HG03060 (cell line): Measurements from ENCODE around the gene ACVR2A.

Source experiments
- ATAC-seq: cut with Tn5 transposase; IDR thresholded peaks from one replicate; pipeline ENCODE4 v1.9.1; 2021; ENCODE audit warnings: low read depth, moderate number of reproducible peaks; ENCODE audit not compliant: unreplicated experiment

Gene ACVR2A

GRCh38 chr2:147854557-147855134 lies 9.8 kb downstream of the ACVR2A start:
- no peak for ATAC-seq

- no peak for ATAC-seq
Observed at GRCh38 chr2:147855316-147855715, 10.5 kb downstream of the ACVR2A start.

DNA sequence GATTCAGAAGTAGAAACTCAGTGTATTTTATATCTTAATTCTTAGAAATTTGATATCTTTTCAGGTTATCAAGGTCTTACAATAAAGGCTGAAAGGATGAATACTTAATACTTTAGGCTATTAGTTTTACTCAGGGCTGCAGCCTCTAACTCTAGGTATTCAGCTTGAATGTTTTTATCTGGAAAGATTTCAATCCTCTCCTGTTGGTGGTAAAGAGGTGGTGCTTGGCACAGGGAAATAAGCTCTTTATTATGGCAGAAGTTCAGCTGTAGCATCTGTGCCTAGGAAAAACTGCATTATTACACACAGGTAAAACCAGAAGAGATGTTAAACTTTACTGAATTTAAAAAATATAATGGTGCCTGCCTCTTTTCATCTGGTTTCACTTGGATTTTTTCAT lies 11.1 kb downstream of the ACVR2A start:
- no peak for ATAC-seq

GRCh38 chr2:147860009-147860408 lies 15.2 kb downstream of the ACVR2A start:
- no peak for ATAC-seq

DNA sequence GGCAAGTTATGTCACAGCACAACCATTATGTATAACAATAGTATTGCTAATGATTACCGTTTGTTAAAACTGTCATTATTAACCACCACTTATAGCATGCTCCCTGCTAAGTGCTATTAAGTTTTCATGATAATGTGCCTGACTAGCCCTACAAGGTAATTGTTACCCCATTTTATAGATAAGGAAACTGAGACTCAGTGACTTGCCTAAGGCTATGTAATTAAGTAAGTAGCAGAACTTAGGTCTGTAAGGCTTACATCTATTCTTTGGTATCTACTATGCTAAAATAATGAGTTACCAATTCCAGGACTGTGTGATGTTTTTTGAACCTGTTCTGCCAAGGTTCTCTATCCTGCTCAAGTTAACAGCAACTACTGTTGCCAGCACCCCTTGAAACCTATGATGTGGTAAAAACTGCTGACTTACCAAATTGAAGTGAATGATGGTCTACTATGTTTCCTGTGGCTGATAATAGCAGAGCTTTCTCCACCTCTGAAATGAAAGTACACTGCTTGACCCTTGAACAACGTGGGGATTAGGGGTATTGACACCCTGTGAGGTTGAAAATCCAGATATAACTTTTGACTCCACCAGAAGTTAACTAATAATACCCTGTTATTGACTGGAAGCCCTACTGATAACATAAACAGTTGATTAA lies 18.2 kb downstream of the ACVR2A start:
- ATAC-seq: no peak

DNA sequence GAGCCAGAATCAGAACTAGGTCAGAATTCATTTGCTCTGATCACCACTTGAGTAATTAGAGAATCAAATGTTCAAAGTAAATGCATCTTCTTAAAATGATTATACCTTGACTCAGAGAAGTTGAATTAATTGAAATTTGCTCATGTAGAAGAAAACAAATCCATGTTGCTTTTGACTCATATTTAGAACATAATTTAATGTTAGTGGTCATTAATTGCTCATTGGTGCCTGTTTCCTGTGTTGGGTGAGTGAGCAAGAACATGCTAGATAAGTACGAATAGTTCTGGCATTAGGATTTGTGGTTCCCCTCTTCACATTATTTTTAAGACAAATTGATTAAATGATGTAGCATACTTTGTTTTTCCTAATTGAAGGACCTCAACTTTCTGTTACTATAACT lies 19.0 kb downstream of the ACVR2A start:
- ATAC-seq: no peak

- ATAC-seq: no peak
Observed at GRCh38 chr2:147865560-147865959, 20.7 kb downstream of the ACVR2A start.

DNA sequence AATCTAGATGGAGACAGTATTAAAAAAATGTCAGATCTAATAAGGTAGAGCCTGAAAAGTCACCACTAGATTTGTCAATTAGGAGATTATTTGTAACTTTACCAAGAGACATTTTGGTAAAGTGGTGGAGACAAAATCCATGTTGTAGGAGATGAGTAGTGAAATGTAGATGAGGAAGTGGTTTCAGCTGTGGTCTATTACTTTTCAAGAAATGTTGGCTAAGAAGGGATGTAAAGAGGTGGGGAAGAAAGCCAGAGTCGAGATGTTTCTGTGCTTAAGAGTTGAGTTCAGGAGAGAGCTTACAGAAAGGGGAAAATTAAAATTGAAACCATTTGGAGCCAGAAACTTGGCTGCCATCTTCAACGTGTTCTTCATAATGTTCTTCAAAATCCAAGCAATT lies 22.2 kb downstream of the ACVR2A start:
- ATAC-seq: no peak

DNA sequence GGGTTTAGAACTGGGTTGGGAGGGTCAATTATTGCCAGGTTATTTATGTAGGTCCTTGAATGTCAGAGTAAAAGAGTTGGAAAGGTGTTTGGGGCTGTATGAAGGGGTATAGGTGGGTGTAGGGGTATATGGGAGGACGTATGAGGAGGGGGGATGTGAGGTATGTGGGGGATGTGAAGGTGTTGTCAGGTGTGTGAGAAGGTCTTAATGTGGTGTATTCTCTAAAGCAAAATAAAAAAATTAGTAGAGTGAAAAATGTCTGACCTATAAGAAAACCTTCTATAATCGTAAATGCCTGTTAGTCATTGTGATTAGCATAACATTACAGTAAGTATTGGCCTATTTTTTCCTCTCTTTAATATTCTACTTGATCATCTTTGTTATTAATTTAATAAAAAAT lies 25.1 kb downstream of the ACVR2A start:
- no peak for ATAC-seq

- ATAC-seq: no peak
Observed at GRCh38 chr2:147872967-147873366, 28.1 kb downstream of the ACVR2A start.

- ATAC-seq: no peak
Observed at GRCh38 chr2:147873859-147874483, 29.1 kb downstream of the ACVR2A start.

DNA sequence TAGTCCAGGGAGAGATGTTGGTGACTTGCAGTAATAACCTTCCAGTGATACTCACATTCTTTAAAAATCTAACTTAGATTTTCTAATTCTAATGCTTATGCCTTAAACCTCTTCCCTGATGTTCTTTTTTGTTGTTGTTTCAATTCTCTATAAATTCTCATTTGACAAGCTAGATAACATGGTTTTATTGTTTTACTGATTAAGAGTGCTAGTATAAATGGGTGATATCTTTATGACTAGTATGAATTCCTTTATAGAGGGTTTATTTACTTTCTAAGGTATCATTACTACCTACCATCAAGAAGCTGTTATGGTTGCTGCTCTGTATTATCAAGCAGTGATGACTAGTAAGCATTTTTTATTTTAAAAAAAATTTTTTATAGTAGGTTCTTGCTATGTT lies 35.0 kb downstream of the ACVR2A start:
- ATAC-seq: no peak

GRCh38 chr2:147882631-147883030 lies 37.8 kb downstream of the ACVR2A start:
- ATAC-seq: no peak

DNA sequence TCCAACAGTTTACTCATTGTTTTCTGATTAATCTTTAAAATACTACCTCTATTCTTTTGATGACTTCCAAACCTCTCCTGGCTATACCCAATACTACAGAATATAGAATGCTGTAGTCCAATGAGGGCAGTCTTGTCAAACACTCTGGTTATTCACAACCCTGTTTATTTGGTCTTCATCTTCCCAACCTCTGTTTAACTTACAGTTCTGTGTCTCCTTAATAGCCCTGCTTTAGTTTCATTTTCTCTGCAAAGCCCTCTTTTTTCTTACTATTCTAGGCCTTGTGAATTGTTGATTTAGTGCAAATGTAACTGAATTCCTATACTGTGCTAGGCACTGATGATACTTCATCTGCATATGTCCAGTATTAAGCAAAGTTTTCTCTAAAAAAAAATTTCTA lies 40.0 kb downstream of the ACVR2A start:
- ATAC-seq: no peak

- ATAC-seq: no peak
Observed at GRCh38 chr2:147886136-147886535, 41.3 kb downstream of the ACVR2A start.

- ATAC-seq: no peak
Observed at GRCh38 chr2:147888680-147889079, 43.9 kb downstream of the ACVR2A start.

- ATAC-seq: no peak
Observed at GRCh38 chr2:147904051-147904450, 59.2 kb downstream of the ACVR2A start.

DNA sequence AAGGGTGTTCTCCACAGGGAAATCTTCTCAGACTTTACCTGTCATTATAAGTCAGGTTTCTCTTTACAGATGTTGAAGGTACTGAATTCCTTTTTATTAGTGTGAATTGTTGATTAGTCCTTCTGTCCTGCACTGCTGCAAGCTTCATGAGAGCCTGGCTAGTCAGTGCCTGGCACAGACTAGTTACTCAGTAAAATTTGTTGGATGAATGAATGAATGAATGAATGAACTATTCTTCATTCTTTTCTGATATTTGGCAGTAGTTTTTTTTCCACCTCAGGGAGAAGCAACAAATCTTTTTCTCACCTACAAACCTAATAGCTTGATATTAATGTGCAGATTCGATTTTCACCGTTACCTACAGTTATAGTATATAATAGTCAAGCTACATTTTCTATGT lies 64.3 kb downstream of the ACVR2A start:
- no peak for ATAC-seq

- no peak for ATAC-seq
Observed at GRCh38 chr2:147910990-147911473, 66.2 kb downstream of the ACVR2A start.

GRCh38 chr2:147913701-147914480 lies 69.1 kb downstream of the ACVR2A start:
- ATAC-seq: no peak

GRCh38 chr2:147916067-147916466 lies 71.2 kb downstream of the ACVR2A start:
- ATAC-seq: no peak
